ENCODE data around the gene APOC3.

The APOC3 gene

DNA sequence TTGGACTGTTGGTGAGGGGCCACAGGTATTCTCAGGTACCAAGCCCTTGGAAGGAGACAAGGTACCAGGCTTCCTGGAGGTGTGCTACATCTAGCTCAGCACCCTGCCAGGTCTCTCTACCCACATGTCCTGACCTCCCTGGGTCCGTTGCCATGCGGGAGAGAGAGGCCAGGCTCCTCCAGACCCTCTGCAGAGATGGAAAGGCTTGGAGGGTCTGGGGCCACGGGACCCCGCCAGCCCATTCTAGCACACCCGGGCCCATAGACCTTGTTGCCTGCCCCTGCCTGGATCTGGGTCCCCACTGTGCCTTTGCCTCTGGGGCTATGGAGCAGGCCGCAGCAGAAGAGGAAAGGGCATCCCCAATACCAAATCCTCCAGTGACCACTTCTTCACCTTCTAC is 2.2 kb upstream of the APOC3 start:
- peaks cover 0 to 13% of the 10 kb centered on the region in 2 donors for H3K27me3 ChIP-seq
- H3K27ac ChIP-seq, result no peak overlapping the region
- intact Hi-C loops (cut with DNase I; ENCODE audit: low total_unique reads), result no loop called here
- H3K9me3 ChIP-seq, result no peaks in the 10 kb centered on the region
- H3K4me1 ChIP-seq, result no peaks in the 10 kb centered on the region
- DNase-seq, result peak in 1 of 2 donors; percentile 3
- no peak overlapping the region for H3K4me3 ChIP-seq
- TF ChIP-seq CTCF (IDR thresholded peaks at IDR 0.05), result no peak
- H3K36me3 ChIP-seq, result no peaks in the 10 kb centered on the region

GRCh38 chr11:116828632-116829524 is 829 bp upstream of the APOC3 start:
- Histone ChIP-seq H3K4me1 (no peaks in the 10 kb centered on the region), H3K36me3 (no peaks in the 10 kb centered on the region), H3K27ac (no peak overlapping the region), H3K4me3 (no peak overlapping the region), H3K27me3 (peaks cover 0 to 13% of the 10 kb centered on the region in 2 donors), H3K9me3 (no peaks in the 10 kb centered on the region)
- TF ChIP-seq CTCF (IDR thresholded peaks at IDR 0.05), result no peak
- no peak for DNase-seq
- intact Hi-C loops (cut with DNase I; ENCODE audit: low total_unique reads), result no loop called here

GRCh38 chr11:116830184-116830912 is 641 bp downstream of the APOC3 start:
- Histone ChIP-seq H3K36me3 (no peaks in the 10 kb centered on the region), H3K9me3 (no peaks in the 10 kb centered on the region), H3K4me1 (peaks cover 0 to 6% (median 5%) of the 10 kb centered on the region in 4 donors), H3K27me3 (peaks cover 0 to 13% of the 10 kb centered on the region in 2 donors), H3K4me3 (no peak overlapping the region), H3K27ac (no peak overlapping the region)
- intact Hi-C loops (cut with DNase I; ENCODE audit: low total_unique reads), result no loop called here
- no peak for DNase-seq
- no peak for TF ChIP-seq CTCF (IDR thresholded peaks at IDR 0.05)

DNA sequence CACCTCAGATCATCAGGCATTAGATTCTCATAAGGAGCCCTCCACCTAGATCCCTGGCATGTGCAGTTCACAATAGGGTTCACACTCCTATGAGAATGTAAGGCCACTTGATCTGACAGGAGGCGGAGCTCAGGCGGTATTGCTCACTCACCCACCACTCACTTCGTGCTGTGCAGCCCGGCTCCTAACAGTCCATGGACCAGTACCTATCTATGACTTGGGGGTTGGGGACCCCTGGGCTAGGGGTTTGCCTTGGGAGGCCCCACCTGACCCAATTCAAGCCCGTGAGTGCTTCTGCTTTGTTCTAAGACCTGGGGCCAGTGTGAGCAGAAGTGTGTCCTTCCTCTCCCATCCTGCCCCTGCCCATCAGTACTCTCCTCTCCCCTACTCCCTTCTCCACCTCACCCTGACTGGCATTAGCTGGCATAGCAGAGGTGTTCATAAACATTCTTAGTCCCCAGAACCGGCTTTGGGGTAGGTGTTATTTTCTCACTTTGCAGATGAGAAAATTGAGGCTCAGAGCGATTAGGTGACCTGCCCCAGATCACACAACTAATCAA is 2.2 kb downstream of the APOC3 start:
- H3K36me3 ChIP-seq, result no peaks in the 10 kb centered on the region
- H3K27ac ChIP-seq, result no peak overlapping the region
- H3K27me3 ChIP-seq, result peaks cover 0 to 13% of the 10 kb centered on the region in 2 donors
- H3K9me3 ChIP-seq, result no peaks in the 10 kb centered on the region
- no peak for DNase-seq
- peaks cover 0 to 15% (median 10%) of the 10 kb centered on the region in 4 donors for H3K4me1 ChIP-seq
- TF ChIP-seq CTCF (IDR thresholded peaks at IDR 0.05), result no peak
- H3K4me3 ChIP-seq, result no peak overlapping the region
- intact Hi-C loops (cut with DNase I; ENCODE audit: low total_unique reads), result no loop called here

DNA sequence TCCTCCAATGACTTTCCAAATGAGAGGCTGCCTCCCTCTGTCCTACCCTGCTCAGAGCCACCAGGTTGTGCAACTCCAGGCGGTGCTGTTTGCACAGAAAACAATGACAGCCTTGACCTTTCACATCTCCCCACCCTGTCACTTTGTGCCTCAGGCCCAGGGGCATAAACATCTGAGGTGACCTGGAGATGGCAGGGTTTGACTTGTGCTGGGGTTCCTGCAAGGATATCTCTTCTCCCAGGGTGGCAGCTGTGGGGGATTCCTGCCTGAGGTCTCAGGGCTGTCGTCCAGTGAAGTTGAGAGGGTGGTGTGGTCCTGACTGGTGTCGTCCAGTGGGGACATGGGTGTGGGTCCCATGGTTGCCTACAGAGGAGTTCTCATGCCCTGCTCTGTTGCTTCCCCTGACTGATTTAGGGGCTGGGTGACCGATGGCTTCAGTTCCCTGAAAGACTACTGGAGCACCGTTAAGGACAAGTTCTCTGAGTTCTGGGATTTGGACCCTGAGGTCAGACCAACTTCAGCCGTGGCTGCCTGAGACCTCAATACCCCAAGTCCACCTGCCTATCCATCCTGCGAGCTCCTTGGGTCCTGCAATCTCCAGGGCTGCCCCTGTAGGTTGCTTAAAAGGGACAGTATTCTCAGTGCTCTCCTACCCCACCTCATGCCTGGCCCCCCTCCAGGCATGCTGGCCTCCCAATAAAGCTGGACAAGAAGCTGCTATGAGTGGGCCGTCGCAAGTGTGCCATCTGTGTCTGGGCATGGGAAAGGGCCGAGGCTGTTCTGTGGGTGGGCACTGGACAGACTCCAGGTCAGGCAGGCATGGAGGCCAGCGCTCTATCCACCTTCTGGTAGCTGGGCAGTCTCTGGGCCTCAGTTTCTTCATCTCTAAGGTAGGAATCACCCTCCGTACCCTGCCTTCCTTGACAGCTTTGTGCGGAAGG is 2.9 kb downstream of the APOC3 start:
- H3K27me3 ChIP-seq, result peaks cover 0 to 13% of the 10 kb centered on the region in 2 donors
- intact Hi-C loops (cut with DNase I; ENCODE audit: low total_unique reads), result no loop called here
- peak in 1 of 2 donors; percentile 62 for DNase-seq
- H3K9me3 ChIP-seq, result no peaks in the 10 kb centered on the region
- H3K36me3 ChIP-seq, result no peaks in the 10 kb centered on the region
- H3K4me1 ChIP-seq, result peaks cover 0 to 15% (median 10%) of the 10 kb centered on the region in 4 donors
- H3K27ac ChIP-seq, result no peak overlapping the region
- H3K4me3 ChIP-seq, result no peak overlapping the region
- TF ChIP-seq CTCF (IDR thresholded peaks at IDR 0.05), result no peak
